ENCODE data around the gene ISLR2. TPM values are rescaled to one million over a fixed set of nuclear protein-coding genes. Genes with fewer than 3 reads are reported as not detected.

ISLR2 gene

DNA sequence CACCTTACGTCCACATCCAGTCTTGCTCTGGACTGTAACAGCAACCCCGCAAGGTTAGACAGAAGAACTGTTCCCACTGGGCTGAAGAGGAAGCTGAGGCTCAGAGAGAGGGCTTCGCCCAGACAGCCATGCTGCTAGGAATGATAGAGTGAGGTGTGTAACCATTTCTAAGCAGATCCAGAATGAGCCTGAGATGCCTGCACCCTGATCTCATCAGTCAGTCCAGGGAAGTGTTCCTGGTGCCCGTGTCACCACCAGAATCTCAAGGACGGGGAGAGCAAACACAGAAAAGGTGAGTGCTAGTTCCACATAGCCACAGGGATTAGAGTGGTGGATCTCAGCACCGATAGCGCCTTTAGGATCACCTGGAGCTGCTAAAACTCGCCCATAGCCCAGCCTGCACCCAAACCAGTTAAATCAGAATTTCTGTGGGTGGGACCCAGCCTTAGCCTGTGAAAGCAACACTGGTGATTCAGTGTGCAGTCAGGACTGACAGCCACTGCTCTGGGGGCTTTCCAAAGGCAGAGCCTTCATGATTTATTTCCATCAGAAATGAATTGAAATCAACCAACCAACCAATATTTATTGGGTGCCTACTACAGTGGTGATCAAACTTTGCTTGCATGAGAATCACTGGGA is 55.4 kb downstream of the ISLR2 start:
- H3K4me1 ChIP-seq (ENCODE audit: control insufficient read depth, insufficient read depth, low read length) = peaks cover 15% of the 10 kb centered on the region
- peaks cover 4% of the 10 kb centered on the region for H3K27me3 ChIP-seq (ENCODE audit: control insufficient read depth, insufficient read depth, low read length)
- H3K9ac ChIP-seq (ENCODE audit: low read depth, low read length) = no peak overlapping the region
- H3K4me3 ChIP-seq (ENCODE audit: low read length) = no peak overlapping the region
- H3K9me3 ChIP-seq (replicated peaks; ENCODE audit: low read length) = no peaks in the 10 kb centered on the region
- H3K36me3 ChIP-seq (ENCODE audit: insufficient read depth, low read length) = no peaks in the 10 kb centered on the region
- H3K4me2 ChIP-seq (ENCODE audit: low read length) = no peak overlapping the region

Small RNAs within 50 kb of the gene (small RNA-seq; reads per million reads assigned to genes)
- gene RF00017 = not detected

Measured in skeletal muscle satellite cell (primary cell).